Lower leg skin (tissue), 3 donors: ENCODE data around the gene KRTAP5-10.

Source experiments
- POLR2A ChIP-seq, 2 donors: fragments of 450-650 bp; IDR thresholded peaks; one replicate each; pipeline ENCODE4 v1.6.1; 2016 to 2017; ENCODE audit warnings: antibody characterized with exemption in 2 of 2, mild to moderate bottlenecking in 1 of 2, moderate library complexity in 1 of 2
- TF ChIP-seq, protein P1 (sequence below), 3 donors: fragments of 450-650 bp; IDR thresholded peaks; one replicate each; pipeline ENCODE4 v1.5.1; 2016; ENCODE audit warnings: antibody characterized with exemption in 3 of 3, mild to moderate bottlenecking in 3 of 3, moderate library complexity in 2 of 3

- TF ChIP-seq, protein P1, sequence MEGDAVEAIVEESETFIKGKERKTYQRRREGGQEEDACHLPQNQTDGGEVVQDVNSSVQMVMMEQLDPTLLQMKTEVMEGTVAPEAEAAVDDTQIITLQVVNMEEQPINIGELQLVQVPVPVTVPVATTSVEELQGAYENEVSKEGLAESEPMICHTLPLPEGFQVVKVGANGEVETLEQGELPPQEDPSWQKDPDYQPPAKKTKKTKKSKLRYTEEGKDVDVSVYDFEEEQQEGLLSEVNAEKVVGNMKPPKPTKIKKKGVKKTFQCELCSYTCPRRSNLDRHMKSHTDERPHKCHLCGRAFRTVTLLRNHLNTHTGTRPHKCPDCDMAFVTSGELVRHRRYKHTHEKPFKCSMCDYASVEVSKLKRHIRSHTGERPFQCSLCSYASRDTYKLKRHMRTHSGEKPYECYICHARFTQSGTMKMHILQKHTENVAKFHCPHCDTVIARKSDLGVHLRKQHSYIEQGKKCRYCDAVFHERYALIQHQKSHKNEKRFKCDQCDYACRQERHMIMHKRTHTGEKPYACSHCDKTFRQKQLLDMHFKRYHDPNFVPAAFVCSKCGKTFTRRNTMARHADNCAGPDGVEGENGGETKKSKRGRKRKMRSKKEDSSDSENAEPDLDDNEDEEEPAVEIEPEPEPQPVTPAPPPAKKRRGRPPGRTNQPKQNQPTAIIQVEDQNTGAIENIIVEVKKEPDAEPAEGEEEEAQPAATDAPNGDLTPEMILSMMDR (IDR thresholded peaks at IDR 0.05), result no peak
- TF ChIP-seq POLR2A (IDR thresholded peaks at IDR 0.05), result no peak
Observed at GRCh38 chr11:71580057-71581003, 15.0 kb downstream of the KRTAP5-10 start.
